Chondrocyte (in vitro differentiated cells): ENCODE data around the gene RPRD2. TPM values are rescaled to one million over a fixed set of nuclear protein-coding genes. Genes with fewer than 3 reads are reported as not detected.
"Not testable (repeated sequence)": the region's sequence is repeated elsewhere in the genome, so short reads cannot be mapped to it uniquely, and the experiment has no call there.

Source experiments
- DNase-seq: peaks from one replicate; pipeline ENCODE4 v3.0.0; 2021; ENCODE audit warnings: mixed read lengths, low spot score
- H3K27ac Mint-ChIP-seq: one replicate; pipeline ENCODE4 v1.8.0; 2021; ENCODE audit warnings: mild to moderate bottlenecking, moderate library complexity, mixed read lengths; ENCODE audit not compliant: unreplicated experiment
- H3K27me3 Mint-ChIP-seq: 2 replicates; pipeline ENCODE4 v1.8.0; 2021; ENCODE audit warnings: low read depth, mixed read lengths
- H3K36me3 Mint-ChIP-seq: 2 replicates; pipeline ENCODE4 v1.8.0; 2021; ENCODE audit warnings: low read depth, mixed read lengths
- H3K4me1 Mint-ChIP-seq: 2 replicates; pipeline ENCODE4 v1.8.0; 2021; ENCODE audit warnings: low read depth, mild to moderate bottlenecking, mixed read lengths
- H3K4me3 Mint-ChIP-seq: one replicate; pipeline ENCODE4 v1.8.0; 2021; ENCODE audit warnings: mild to moderate bottlenecking, moderate library complexity, mixed read lengths; ENCODE audit not compliant: unreplicated experiment
- H3K9me3 Mint-ChIP-seq: 2 replicates; pipeline ENCODE4 v1.8.0; 2021; ENCODE audit warnings: low read depth, mixed read lengths
- total RNA-seq: library from RNA; stranded (reverse); gene quantifications from 3 replicates; pipeline ENCODE4 v1.2.1, GENCODE V29; 2021
- TF ChIP-seq, protein P1 (sequence below): fragments of 200-600 bp; sonication (generic); IDR thresholded peaks from 2 replicates; pipeline ENCODE4 v1.5.0; 2021; ENCODE audit warnings: antibody characterized with exemption, mild to moderate bottlenecking, moderate library complexity

Gene RPRD2
- total RNA-seq, 1 donor from 2014 or later = 22.2 TPM

DNA sequence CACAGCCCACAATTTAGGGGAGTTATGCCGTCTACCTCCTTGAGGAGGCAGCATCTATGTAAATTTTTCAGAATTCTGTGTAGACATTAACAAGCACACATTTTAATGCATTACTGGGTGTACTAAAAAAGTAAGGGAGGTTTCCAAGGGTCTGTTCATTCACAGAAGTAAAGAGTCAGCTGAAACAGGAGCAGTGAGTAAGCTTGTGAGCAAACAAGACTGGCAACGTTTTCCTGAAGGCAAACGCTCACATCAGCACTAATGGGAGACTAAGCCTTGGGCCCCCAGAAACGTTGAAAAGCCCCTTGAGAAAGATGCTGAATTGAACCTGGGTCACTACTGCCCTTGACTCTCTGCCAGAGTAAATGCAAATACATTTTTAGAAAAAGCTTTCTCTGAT is 25.7 kb downstream of the RPRD2 start:
- peaks cover 19% of the 10 kb centered on the region for H3K4me1 Mint-ChIP-seq

DNA sequence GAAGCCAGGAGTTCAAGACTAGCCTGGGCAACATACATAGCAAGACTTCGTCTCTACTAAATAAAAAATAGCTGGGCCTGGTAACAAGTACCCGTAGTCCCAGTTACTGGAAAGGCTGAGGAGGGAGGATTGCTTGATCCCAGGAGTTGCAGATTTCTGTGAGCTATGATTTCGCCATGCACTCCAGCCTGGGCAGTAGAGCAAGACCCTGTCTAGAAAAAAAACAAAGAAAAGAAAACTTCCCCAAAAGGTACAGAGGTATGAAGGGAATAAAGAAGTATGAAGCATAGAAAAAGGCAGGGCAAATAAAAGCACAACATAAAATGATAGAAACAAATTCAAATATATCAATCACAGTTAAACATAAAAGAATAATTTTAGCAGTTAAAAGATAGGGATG is 28.7 kb downstream of the RPRD2 start:
- no peak overlapping the region for H3K27ac Mint-ChIP-seq
- TF ChIP-seq, protein P1, sequence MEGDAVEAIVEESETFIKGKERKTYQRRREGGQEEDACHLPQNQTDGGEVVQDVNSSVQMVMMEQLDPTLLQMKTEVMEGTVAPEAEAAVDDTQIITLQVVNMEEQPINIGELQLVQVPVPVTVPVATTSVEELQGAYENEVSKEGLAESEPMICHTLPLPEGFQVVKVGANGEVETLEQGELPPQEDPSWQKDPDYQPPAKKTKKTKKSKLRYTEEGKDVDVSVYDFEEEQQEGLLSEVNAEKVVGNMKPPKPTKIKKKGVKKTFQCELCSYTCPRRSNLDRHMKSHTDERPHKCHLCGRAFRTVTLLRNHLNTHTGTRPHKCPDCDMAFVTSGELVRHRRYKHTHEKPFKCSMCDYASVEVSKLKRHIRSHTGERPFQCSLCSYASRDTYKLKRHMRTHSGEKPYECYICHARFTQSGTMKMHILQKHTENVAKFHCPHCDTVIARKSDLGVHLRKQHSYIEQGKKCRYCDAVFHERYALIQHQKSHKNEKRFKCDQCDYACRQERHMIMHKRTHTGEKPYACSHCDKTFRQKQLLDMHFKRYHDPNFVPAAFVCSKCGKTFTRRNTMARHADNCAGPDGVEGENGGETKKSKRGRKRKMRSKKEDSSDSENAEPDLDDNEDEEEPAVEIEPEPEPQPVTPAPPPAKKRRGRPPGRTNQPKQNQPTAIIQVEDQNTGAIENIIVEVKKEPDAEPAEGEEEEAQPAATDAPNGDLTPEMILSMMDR = no peak
- peaks cover 8% of the 10 kb centered on the region for H3K4me1 Mint-ChIP-seq
- no peaks in the 10 kb centered on the region for H3K27me3 Mint-ChIP-seq
- peaks cover 10% of the 10 kb centered on the region for H3K9me3 Mint-ChIP-seq
- peaks cover 2% of the 10 kb centered on the region for H3K36me3 Mint-ChIP-seq
- DNase-seq = no peak
- H3K4me3 Mint-ChIP-seq = no peak overlapping the region

More for the DNA sequence above, 25.7 kb downstream of the RPRD2 start:
- TF ChIP-seq, protein P1 = no peak
- H3K36me3 Mint-ChIP-seq = no peaks in the 10 kb centered on the region
- no peak overlapping the region for H3K4me3 Mint-ChIP-seq
- no peaks in the 10 kb centered on the region for H3K9me3 Mint-ChIP-seq
- H3K27me3 Mint-ChIP-seq = no peaks in the 10 kb centered on the region
- no peak for DNase-seq
- no peak overlapping the region for H3K27ac Mint-ChIP-seq

- not testable (repeated sequence) for H3K36me3 Mint-ChIP-seq, H3K27me3 Mint-ChIP-seq
Observed at GRCh38 chr1:150395115-150395514, 31.2 kb downstream of the RPRD2 start.

GRCh38 chr1:150397392-150398032 is 33.6 kb downstream of the RPRD2 start:
- H3K4me3 Mint-ChIP-seq = no peak overlapping the region
- H3K36me3 Mint-ChIP-seq = peaks cover 2% of the 10 kb centered on the region
- H3K27me3 Mint-ChIP-seq = no peaks in the 10 kb centered on the region
- peak overlapping the region; percentile 32 for H3K27ac Mint-ChIP-seq
- TF ChIP-seq, protein P1 = no peak
- H3K9me3 Mint-ChIP-seq = peaks cover 10% of the 10 kb centered on the region
- no peak for DNase-seq
- no peaks in the 10 kb centered on the region for H3K4me1 Mint-ChIP-seq

More at GRCh38 chr1:150395115-150395514, 31.2 kb downstream of the RPRD2 start:
- H3K4me3 Mint-ChIP-seq, H3K9me3 Mint-ChIP-seq, DNase-seq, H3K4me1 Mint-ChIP-seq, H3K27ac Mint-ChIP-seq: not testable (repeated sequence)

DNA sequence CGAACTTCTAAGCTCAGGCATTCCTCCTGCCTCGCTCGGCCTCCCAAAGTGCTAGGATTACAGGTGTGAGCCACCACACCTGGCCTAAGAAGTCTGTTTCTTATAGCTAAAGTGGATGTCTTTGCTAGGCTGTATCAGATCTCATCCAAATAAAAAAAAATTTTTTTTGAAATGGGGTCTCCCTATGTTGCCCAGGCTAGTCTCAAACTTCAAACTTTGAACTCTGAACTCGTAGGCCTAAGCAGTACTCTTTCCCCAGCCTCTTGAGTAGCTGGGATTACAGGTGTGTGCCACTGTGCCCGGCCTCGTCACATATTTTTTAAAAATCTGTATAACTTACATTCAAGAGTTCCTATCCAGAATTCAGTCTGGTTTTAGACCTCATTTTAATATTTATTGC is 40.5 kb downstream of the RPRD2 start:
- Mint-ChIP-seq H3K4me3 (no peak overlapping the region), H3K4me1 (peaks cover 25% of the 10 kb centered on the region), H3K36me3 (no peaks in the 10 kb centered on the region), H3K27me3 (no peaks in the 10 kb centered on the region), H3K9me3 (no peaks in the 10 kb centered on the region), H3K27ac (no peak overlapping the region)
- no peak for DNase-seq
- TF ChIP-seq, protein P1 = no peak

DNA sequence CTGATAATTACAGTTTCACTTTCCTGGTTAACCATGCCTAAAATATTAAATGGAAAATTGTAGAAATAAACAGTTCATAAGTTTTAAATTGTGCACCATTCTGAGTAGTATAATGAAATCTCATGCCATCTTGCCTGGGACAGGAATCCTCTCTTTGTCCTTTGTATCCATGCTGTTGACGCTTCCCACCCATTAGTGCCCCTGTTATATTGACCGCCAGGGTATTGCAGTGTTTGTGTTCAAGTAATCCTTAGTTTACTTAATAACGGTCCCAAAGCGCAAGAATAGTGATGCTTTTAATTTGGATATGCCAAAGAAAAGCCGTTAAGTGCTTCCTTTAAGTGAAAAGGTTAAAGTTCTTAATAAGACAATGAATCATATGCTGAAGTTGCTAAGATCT is 41.7 kb downstream of the RPRD2 start:
- peak overlapping the region; percentile 34 for H3K27ac Mint-ChIP-seq
- DNase-seq = no peak
- no peaks in the 10 kb centered on the region for H3K9me3 Mint-ChIP-seq
- no peaks in the 10 kb centered on the region for H3K36me3 Mint-ChIP-seq
- H3K4me1 Mint-ChIP-seq = peaks cover 34% of the 10 kb centered on the region
- TF ChIP-seq, protein P1 = no peak
- no peaks in the 10 kb centered on the region for H3K27me3 Mint-ChIP-seq
- H3K4me3 Mint-ChIP-seq = no peak overlapping the region
